CD14-positive monocyte (primary cell): ENCODE data around the gene FST. TPM values are rescaled to one million over a fixed set of nuclear protein-coding genes. Genes with fewer than 3 reads are reported as not detected.

Experiments used
- DNase-seq, 3 donors: peaks; one replicate each; pipeline ENCODE4 v3.0.0-alpha.2; 2011 to 2022
- H2AFZ ChIP-seq: 2 replicates; pipeline ENCODE4 v1.6.0; 2012; ENCODE audit warnings: mild to moderate bottlenecking, low read depth, low read length, inconsistent platforms; ENCODE audit not compliant: insufficient read depth, poor library complexity, severe bottlenecking
- H3K27ac ChIP-seq, 2 donors: 1 replicate in 1 of 2; 2 replicates in 1 of 2; pipeline ENCODE4 v1.5.1; 2012 to 2013; ENCODE audit warnings: low read length in 2 of 2, control low read depth in 1 of 2, inconsistent platforms in 1 of 2, low read depth in 1 of 2, mild to moderate bottlenecking in 1 of 2
- H3K27me3 ChIP-seq, 2 donors: one replicate each; pipeline versions ENCODE4 v1.6.0 to v1.6.1; 2011 to 2013; ENCODE audit warnings: low read length in 2 of 2; ENCODE audit not compliant: control insufficient read depth in 2 of 2, insufficient read depth in 2 of 2
- H3K36me3 ChIP-seq, 2 donors: replicated peaks in 1 of 2; 1 replicate in 1 of 2; 2 replicates in 1 of 2; pipeline versions ENCODE4 v1.5.1 to v1.6.1; 2012 to 2013; ENCODE audit warnings: low read length in 2 of 2, control low read depth in 1 of 2, inconsistent platforms in 1 of 2, mild to moderate bottlenecking in 1 of 2; ENCODE audit not compliant: insufficient read depth in 2 of 2, control insufficient read depth in 1 of 2
- H3K4me1 ChIP-seq, 2 donors: 1 replicate in 1 of 2; 2 replicates in 1 of 2; pipeline versions ENCODE4 v1.5.1 to v1.6.1; 2012 to 2013; ENCODE audit warnings: low read length in 2 of 2, control low read depth in 1 of 2, inconsistent platforms in 1 of 2, mild to moderate bottlenecking in 1 of 2, moderate library complexity in 1 of 2; ENCODE audit not compliant: insufficient read depth in 2 of 2, control insufficient read depth in 1 of 2
- H3K4me2 ChIP-seq: replicated peaks from 2 replicates; pipeline ENCODE3; 2012; ENCODE audit warnings: low read length, moderate library complexity, mild to moderate bottlenecking; ENCODE audit not compliant: poor library complexity, severe bottlenecking; ENCODE audit errors: extremely low read depth
- H3K4me3 ChIP-seq, 3 experiments: fragments of 200-600 bp in 1 of 3; sonication (generic) in 1 of 3; replicated peaks in 1 of 3; 1 replicate in 2 of 3; 2 replicates in 1 of 3; pipeline ENCODE4 v1.5.1; 2011 to 2013; ENCODE audit warnings: low read length in 3 of 3, mild to moderate bottlenecking in 3 of 3, control low read depth in 2 of 3, low read depth in 2 of 3, inconsistent platforms in 1 of 3, moderate library complexity in 1 of 3
- H3K79me2 ChIP-seq: 2 replicates; pipeline ENCODE4 v1.6.0; 2012; ENCODE audit warnings: mild to moderate bottlenecking, control low read depth, inconsistent platforms, low read length, moderate library complexity; ENCODE audit not compliant: insufficient read depth
- H3K9ac ChIP-seq: 2 replicates; pipeline ENCODE4 v1.6.0; 2017; ENCODE audit warnings: low read length, mild to moderate bottlenecking; ENCODE audit not compliant: insufficient read depth, poor library complexity, severe bottlenecking
- H3K9me3 ChIP-seq, 2 donors: replicated peaks in 1 of 2; 1 replicate in 1 of 2; 2 replicates in 1 of 2; pipeline versions ENCODE4 v1.5.1 to v1.6.1; 2012 to 2013; ENCODE audit warnings: low read length in 2 of 2, control low read depth in 1 of 2; ENCODE audit not compliant: control insufficient read depth in 1 of 2, insufficient read depth in 1 of 2
- H4K20me1 ChIP-seq: 2 replicates; pipeline ENCODE4 v1.6.0; 2012; ENCODE audit warnings: mild to moderate bottlenecking, low read length, control low read depth, moderate library complexity; ENCODE audit not compliant: insufficient read depth
- H3K27ac Mint-ChIP-seq, 7 donors: one replicate each; pipeline ENCODE4 v1.8.0; 2020; ENCODE audit warnings: mild to moderate bottlenecking in 7 of 7, mixed read lengths in 7 of 7, moderate library complexity in 6 of 7, inconsistent platforms in 2 of 7
- H3K27me3 Mint-ChIP-seq, 3 donors: one replicate each; pipeline ENCODE4 v1.8.0; 2021 to 2022; ENCODE audit warnings: low read depth in 3 of 3, mild to moderate bottlenecking in 3 of 3, mixed read lengths in 3 of 3, moderate library complexity in 3 of 3, inconsistent platforms in 1 of 3
- H3K36me3 Mint-ChIP-seq, 2 donors: one replicate each; pipeline ENCODE4 v1.8.0; 2020; ENCODE audit warnings: mixed read lengths in 2 of 2, inconsistent platforms in 1 of 2, mild to moderate bottlenecking in 1 of 2
- H3K4me1 Mint-ChIP-seq: one replicate; pipeline ENCODE4 v1.8.0; 2020; ENCODE audit warnings: mild to moderate bottlenecking, mixed read lengths
- H3K4me3 Mint-ChIP-seq, 2 donors: one replicate each; pipeline ENCODE4 v1.8.0; 2020; ENCODE audit warnings: mild to moderate bottlenecking in 2 of 2, mixed read lengths in 2 of 2, moderate library complexity in 1 of 2
- H3K9me3 Mint-ChIP-seq, 7 donors: one replicate each; pipeline ENCODE4 v1.8.0; 2020 to 2022; ENCODE audit warnings: mixed read lengths in 7 of 7, mild to moderate bottlenecking in 6 of 7, moderate library complexity in 6 of 7, inconsistent platforms in 2 of 7
- CTCF ChIP-seq: fragments of 200-600 bp; IDR thresholded peaks from one replicate; pipeline ENCODE4 v1.8.0; 2022; ENCODE audit warnings: antibody characterized with exemption, mild to moderate bottlenecking
- WGBS: methylation state at CpG from one replicate; pipeline ENCODE4 v1.1.5; 2013; ENCODE audit warnings: missing lambda C conversion rate; ENCODE audit not compliant: insufficient coverage; 5-methylcytosine and 5-hydroxymethylcytosine counted together
- intact Hi-C, 2 donors: fragments of 100-400 bp; cut with micrococcal nuclease; formaldehyde crosslinking; loops; one replicate each; pipeline versions ENCODE4 v1.15.0 to v1.15.1; 2023
- polyA plus RNA-seq, 3 donors: library from polyadenylated mRNA; depleted of rRNA in 1 of 3; unstranded in 2 of 3; stranded (reverse) in 1 of 3; fragments of 300-500 nt in 2 of 3; fragments of >200 nt in 1 of 3; fragmentation: Illumina TruSeq in 2 of 3; gene quantifications; 1 replicate in 2 of 3; 2 replicates in 1 of 3; pipeline ENCODE4 v1.2.3, GENCODE V29; 2012 to 2021

FST gene
- polyA plus RNA-seq, 3 donors = 0.23 TPM; not detected in 2

DNA sequence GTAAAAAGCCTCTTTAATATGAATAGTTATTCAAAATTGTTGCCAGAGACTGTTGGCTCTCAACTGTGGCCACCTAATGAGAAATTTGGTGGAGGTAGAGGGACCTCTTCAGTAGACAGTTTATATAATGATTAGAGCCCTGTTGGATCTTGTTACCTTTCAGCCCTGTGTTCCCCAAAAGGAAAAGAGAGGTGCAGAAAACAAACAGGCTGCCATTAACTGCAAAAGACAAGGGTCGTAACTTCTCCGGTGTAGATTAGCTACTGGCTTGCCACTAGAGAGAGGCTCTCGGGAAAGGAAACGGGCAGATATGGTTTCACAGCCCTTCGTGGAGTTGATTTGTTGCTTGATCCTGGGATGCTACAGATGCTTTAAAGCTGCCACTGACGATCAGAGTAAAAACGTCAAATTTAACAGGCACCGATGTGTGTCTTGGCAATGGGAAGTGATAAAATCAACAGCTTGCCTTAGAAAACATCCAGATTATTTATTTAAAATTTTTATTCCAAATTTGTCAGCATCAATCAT is 7.8 kb downstream of the FST start:
- no peaks in the 10 kb centered on the region for H3K79me2 ChIP-seq
- no peak overlapping the region for H3K4me3 ChIP-seq
- intact Hi-C loops = no loop called here
- WGBS = 87% methylated on average over 5 of the region's 8 CpGs
- no peaks in the 10 kb centered on the region for H3K36me3 Mint-ChIP-seq
- no peaks in the 10 kb centered on the region for H3K9me3 ChIP-seq
- H3K4me1 Mint-ChIP-seq = peaks cover 4% of the 10 kb centered on the region
- H2AFZ ChIP-seq = no peak overlapping the region
- no peak overlapping the region for H3K27ac Mint-ChIP-seq
- no peak overlapping the region for H3K27ac ChIP-seq
- no peak overlapping the region for H3K4me2 ChIP-seq
- no peak for TF ChIP-seq CTCF
- H3K9me3 Mint-ChIP-seq = no peaks in the 10 kb centered on the region
- peaks cover 7 to 17% (median 12%) of the 10 kb centered on the region in 3 donors for H3K27me3 Mint-ChIP-seq
- H3K36me3 ChIP-seq = no peaks in the 10 kb centered on the region
- DNase-seq = no peak
- H3K27me3 ChIP-seq = peaks cover 2 to 11% of the 10 kb centered on the region in 2 donors
- H3K9ac ChIP-seq = no peak overlapping the region
- no peak overlapping the region for H3K4me3 Mint-ChIP-seq
- no peaks in the 10 kb centered on the region for H4K20me1 ChIP-seq
- H3K4me1 ChIP-seq = peaks cover 0 to under 1% of the 10 kb centered on the region in 2 donors

DNA sequence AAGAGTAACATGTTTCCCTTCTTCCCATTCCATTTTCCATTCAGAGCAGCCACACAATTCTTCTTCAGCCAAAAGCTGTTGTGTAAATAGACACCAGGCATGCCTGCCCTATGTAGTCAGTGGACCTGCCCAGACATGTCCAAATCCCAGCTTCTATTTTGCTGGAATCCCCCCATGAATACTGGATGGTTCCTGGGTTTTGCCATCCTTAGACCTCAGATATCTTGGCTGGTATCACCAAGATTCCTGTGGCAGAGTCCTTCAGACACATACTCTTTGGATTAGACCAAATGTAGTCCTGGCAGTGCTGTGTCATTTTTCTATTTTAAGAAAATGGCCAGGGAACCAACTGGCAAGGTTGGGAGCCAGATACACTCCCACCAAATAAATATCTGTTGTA is 10.3 kb downstream of the FST start:
- Mint-ChIP-seq H3K27me3 (peaks cover 1 to 5% (median 2%) of the 10 kb centered on the region in 3 donors), H3K4me1 (no peaks in the 10 kb centered on the region), H3K27ac (no peak overlapping the region), H3K9me3 (peaks cover 4 to 14% (median 8%) of the 10 kb centered on the region in 7 donors), H3K36me3 (no peaks in the 10 kb centered on the region), H3K4me3 (no peak overlapping the region)
- Histone ChIP-seq H2AFZ (no peak overlapping the region), H4K20me1 (no peaks in the 10 kb centered on the region), H3K4me3 (no peak overlapping the region), H3K79me2 (no peaks in the 10 kb centered on the region), H3K9me3 (peaks cover 0 to 4% of the 10 kb centered on the region in 2 donors), H3K4me2 (no peak overlapping the region), H3K4me1 (no peaks in the 10 kb centered on the region), H3K27ac (no peak overlapping the region), H3K36me3 (no peaks in the 10 kb centered on the region), H3K9ac (no peak overlapping the region), H3K27me3 (no peaks in the 10 kb centered on the region)
- no peak for DNase-seq
- intact Hi-C loops = no loop called here
- TF ChIP-seq CTCF = no peak
